Epithelial cell of esophagus (primary cell): ENCODE measurements around the gene FNDC7.
"Not testable (repeated sequence)": the region's sequence is repeated elsewhere in the genome, so short reads cannot be mapped to it uniquely, and the experiment has no call there.

Experiments
- DNase-seq: peaks from one replicate; pipeline ENCODE4 v3.0.0; 2010; ENCODE audit warnings: low read depth
- H3K4me3 ChIP-seq: 2 replicates; pipeline ENCODE4 v1.5.1; 2011; ENCODE audit warnings: mild to moderate bottlenecking, low read length, control low read depth
- CTCF ChIP-seq: IDR thresholded peaks from 2 replicates; pipeline ENCODE4 v1.5.1; 2011; ENCODE audit warnings: low read depth, mild to moderate bottlenecking, low read length, control low read depth, inconsistent platforms; ENCODE audit not compliant: insufficient read depth; ENCODE audit errors: missing control alignments

FNDC7 gene

GRCh38 chr1:108712606-108713150 lies at the start of gene FNDC7:
Gene FNDC7, plus strand, starts transcription at chr1:108712908. Its CDS starts 26 bp downstream, at chr1:108712934.
- H3K4me3 ChIP-seq: no peak within 1 kb of the TSS
- no peak for DNase-seq
- TF ChIP-seq CTCF: no peak

GRCh38 chr1:108663074-108663473 lies 49.6 kb upstream of the FNDC7 start:
- no peak for TF ChIP-seq CTCF
- no peak overlapping the region for H3K4me3 ChIP-seq
- no peak for DNase-seq

GRCh38 chr1:108664481-108664880 lies 48.2 kb upstream of the FNDC7 start:
- no peak for TF ChIP-seq CTCF
- no peak overlapping the region for H3K4me3 ChIP-seq

GRCh38 chr1:108665067-108665466 lies 47.6 kb upstream of the FNDC7 start:
- no peak for DNase-seq
- TF ChIP-seq CTCF: no peak
- H3K4me3 ChIP-seq: no peak overlapping the region

More at GRCh38 chr1:108664481-108664880, 48.2 kb upstream of the FNDC7 start:
- DNase-seq: no peak

- no peak for TF ChIP-seq CTCF
- DNase-seq: no peak
- no peak overlapping the region for H3K4me3 ChIP-seq
Observed at GRCh38 chr1:108665771-108666170, 46.9 kb upstream of the FNDC7 start.

- DNase-seq, H3K4me3 ChIP-seq: not testable (repeated sequence)
Observed at GRCh38 chr1:108667422-108667821, 45.3 kb upstream of the FNDC7 start.

GRCh38 chr1:108668777-108669176 lies 43.9 kb upstream of the FNDC7 start:
- no peak for TF ChIP-seq CTCF
- no peak overlapping the region for H3K4me3 ChIP-seq
- DNase-seq: no peak

- no peak for TF ChIP-seq CTCF
- no peak for DNase-seq
Observed at GRCh38 chr1:108669679-108670078, 43.0 kb upstream of the FNDC7 start.

More at GRCh38 chr1:108669679-108670078, 43.0 kb upstream of the FNDC7 start:
- H3K4me3 ChIP-seq: no peak overlapping the region
